OCI-LY7 (cell line): ENCODE results near the gene WDR74. TPM values are rescaled to one million over a fixed set of nuclear protein-coding genes. Genes with fewer than 3 reads are reported as not detected.

ENCODE experiments used
- BruUV-seq: library from RNA; stranded (reverse); fragments of 400-500 nt; replicated peaks from 2 replicates; lab custom pipeline; 2021; lab: Mats Ljungman, UMichigan
- CTCF ChIA-PET: fragments of 300-600 bp; sonication (Branson Sonifier 250); formaldehyde crosslinking; loops from one replicate; lab custom pipeline; 2022; ENCODE audit warnings: antibody characterized with exemption; ENCODE audit not compliant: unreplicated experiment; lab: Charles Lee
- POLR2A ChIA-PET: fragments of 300-600 bp; sonication (Branson Sonifier 250); formaldehyde crosslinking; loops from one replicate; lab custom pipeline; 2022; ENCODE audit warnings: antibody characterized with exemption; lab: Charles Lee
- DNase-seq: peaks from one replicate; pipeline ENCODE4 v3.0.0-alpha.2; 2015; ENCODE audit warnings: low spot score
- H2AFZ ChIP-seq: fragments of 200-600 bp; sonication (generic), shearing (Covaris generic); 2 replicates; pipeline ENCODE4 v1.6.1; 2014; ENCODE audit warnings: mild to moderate bottlenecking, antibody characterized with exemption, low read length, moderate library complexity
- H3K27ac ChIP-seq: fragments of 200-600 bp; sonication (generic); 2 replicates; pipeline ENCODE4 v1.5.1; 2014; ENCODE audit warnings: mixed run types, low read depth, mild to moderate bottlenecking, moderate library complexity, low read length, inconsistent platforms; ENCODE audit not compliant: poor library complexity, severe bottlenecking
- H3K36me3 ChIP-seq: fragments of 200-600 bp; sonication (generic); 2 replicates; pipeline ENCODE4 v1.6.1; 2014; ENCODE audit warnings: mild to moderate bottlenecking, antibody characterized with exemption, low read length, moderate library complexity, mixed read lengths; ENCODE audit not compliant: insufficient read depth
- H3K4me1 ChIP-seq: fragments of 200-600 bp; sonication (generic); 2 replicates; pipeline ENCODE4 v1.5.1; 2014; ENCODE audit warnings: mild to moderate bottlenecking, low read length; ENCODE audit not compliant: insufficient read depth, poor library complexity, severe bottlenecking
- H3K4me2 ChIP-seq: fragments of 200-600 bp; sonication (generic); 2 replicates; pipeline ENCODE4 v1.6.1; 2014; ENCODE audit warnings: mild to moderate bottlenecking, low read length
- H3K4me3 ChIP-seq: fragments of 200-600 bp; sonication (generic); 2 replicates; pipeline ENCODE4 v1.5.1; 2014; ENCODE audit warnings: mild to moderate bottlenecking, low read depth, low read length; ENCODE audit not compliant: poor library complexity, severe bottlenecking
- H3K79me2 ChIP-seq: fragments of 200-600 bp; sonication (generic); 2 replicates; pipeline ENCODE4 v1.6.1; 2016; ENCODE audit warnings: low read depth, mild to moderate bottlenecking, low read length, moderate library complexity, mixed read lengths; ENCODE audit not compliant: insufficient read depth
- H3K9me2 ChIP-seq: fragments of 200-600 bp; sonication (generic); 2 replicates; pipeline ENCODE4 v1.6.1; 2016; ENCODE audit warnings: mild to moderate bottlenecking, low read length, mixed read lengths; ENCODE audit not compliant: insufficient read depth
- H3K9me3 ChIP-seq: fragments of 200-600 bp; sonication (generic); 2 replicates; pipeline ENCODE4 v1.6.1; 2014; ENCODE audit warnings: mild to moderate bottlenecking, mixed run types, low read length, mixed read lengths
- H4K20me1 ChIP-seq: fragments of 200-600 bp; sonication (generic); 2 replicates; pipeline ENCODE4 v1.6.1; 2014; ENCODE audit warnings: mild to moderate bottlenecking, antibody characterized with exemption, low read length, moderate library complexity, mixed read lengths; ENCODE audit not compliant: insufficient read depth
- EZH2phosphoT487 ChIP-seq: fragments of 200-600 bp; sonication (generic); IDR thresholded peaks from 2 replicates; pipeline ENCODE4 v1.6.1; 2018; ENCODE audit warnings: low read depth, borderline replicate concordance, mild to moderate bottlenecking, mixed run types, antibody characterized with exemption, low read length, moderate library complexity, mixed read lengths
- intact Hi-C: fragments of 100-400 bp; cut with micrococcal nuclease; formaldehyde crosslinking; loops from one replicate; pipeline ENCODE4 v1.10.0; 2022; ENCODE audit not compliant: unreplicated experiment
- total RNA-seq, 2 experiments: library from RNA; depleted of rRNA in 1 of 2; stranded (reverse); fragments of >200 nt in 1 of 2; shearing (Covaris generic) in 1 of 2; gene quantifications; 2 replicates each; pipeline ENCODE4 v1.2.3, GENCODE V29; 2014 to 2022
- TF ChIP-seq, protein P1 (sequence below): fragments of 200-600 bp; sonication (generic); conservative IDR thresholded peaks from 2 replicates; pipeline ENCODE4 v1.5.1; 2014; ENCODE audit warnings: mild to moderate bottlenecking, antibody characterized with exemption, low read length, moderate library complexity, mixed read lengths

The WDR74 gene
- total RNA-seq, 2 experiments from 2014 or later, result 98.4 to 139 TPM

DNA sequence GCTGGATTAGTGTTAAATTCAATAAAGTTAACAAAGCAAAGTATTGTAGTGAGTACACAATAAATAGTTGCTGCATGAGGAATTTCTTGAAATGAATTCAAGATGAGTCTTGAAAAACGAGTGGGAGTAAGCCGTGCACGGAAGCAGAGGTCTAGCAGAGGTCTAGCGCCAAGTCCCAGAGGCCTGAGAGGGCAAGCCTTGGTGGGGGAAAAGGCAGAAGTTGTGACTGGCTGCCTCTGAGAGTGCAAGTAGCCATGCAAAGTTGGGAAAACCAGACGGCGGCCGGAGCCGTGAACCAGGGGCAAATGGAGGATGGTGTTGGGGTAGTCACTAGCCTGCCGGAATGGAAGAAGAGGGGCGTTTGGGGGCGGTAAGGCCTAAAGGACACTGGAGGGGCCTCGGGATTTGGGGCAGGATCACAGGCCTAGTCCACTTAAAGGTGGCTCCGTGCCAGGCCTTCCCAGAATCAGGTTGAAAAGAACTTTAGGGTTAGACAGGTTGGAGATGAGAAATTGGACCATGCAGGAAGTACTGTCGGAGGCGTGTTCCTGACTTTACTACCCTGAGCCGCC lies 40.9 kb upstream of the WDR74 start:
- Histone ChIP-seq H2AFZ (no peak overlapping the region), H3K4me1 (peaks cover 28% of the 10 kb centered on the region), H3K36me3 (peaks cover 94% of the 10 kb centered on the region), H3K4me3 (peak overlapping the region; percentile 73), H3K27ac (peak overlapping the region; percentile 74), H3K4me2 (peak overlapping the region; percentile 95), H3K9me2 (no peaks in the 10 kb centered on the region), H3K9me3 (no peaks in the 10 kb centered on the region), H4K20me1 (peaks cover 11% of the 10 kb centered on the region; the same call in 1 of the 2 replicates), H3K79me2 (peaks cover 70% of the 10 kb centered on the region)
- intact Hi-C loops, result loop anchor here (2.0 to 5.0 kb wide), 2 partner anchors 40 to 308 kb away; partner anchors contain the start of gene EEF1G
- TF ChIP-seq EZH2phosphoT487, result no peak
- TF ChIP-seq, protein P1, sequence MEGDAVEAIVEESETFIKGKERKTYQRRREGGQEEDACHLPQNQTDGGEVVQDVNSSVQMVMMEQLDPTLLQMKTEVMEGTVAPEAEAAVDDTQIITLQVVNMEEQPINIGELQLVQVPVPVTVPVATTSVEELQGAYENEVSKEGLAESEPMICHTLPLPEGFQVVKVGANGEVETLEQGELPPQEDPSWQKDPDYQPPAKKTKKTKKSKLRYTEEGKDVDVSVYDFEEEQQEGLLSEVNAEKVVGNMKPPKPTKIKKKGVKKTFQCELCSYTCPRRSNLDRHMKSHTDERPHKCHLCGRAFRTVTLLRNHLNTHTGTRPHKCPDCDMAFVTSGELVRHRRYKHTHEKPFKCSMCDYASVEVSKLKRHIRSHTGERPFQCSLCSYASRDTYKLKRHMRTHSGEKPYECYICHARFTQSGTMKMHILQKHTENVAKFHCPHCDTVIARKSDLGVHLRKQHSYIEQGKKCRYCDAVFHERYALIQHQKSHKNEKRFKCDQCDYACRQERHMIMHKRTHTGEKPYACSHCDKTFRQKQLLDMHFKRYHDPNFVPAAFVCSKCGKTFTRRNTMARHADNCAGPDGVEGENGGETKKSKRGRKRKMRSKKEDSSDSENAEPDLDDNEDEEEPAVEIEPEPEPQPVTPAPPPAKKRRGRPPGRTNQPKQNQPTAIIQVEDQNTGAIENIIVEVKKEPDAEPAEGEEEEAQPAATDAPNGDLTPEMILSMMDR, result no peak
- no TSS peak for BruUV-seq
- DNase-seq, result peak; percentile 28
- POLR2A ChIA-PET, result interaction anchor here (1.7 to 4.8 kb wide), 2 partner anchors 25 to 126 kb away, joined by 13 to 42 read pairs; partner anchors contain the start of gene ZBTB3
- CTCF ChIA-PET, result no interaction called here

DNA sequence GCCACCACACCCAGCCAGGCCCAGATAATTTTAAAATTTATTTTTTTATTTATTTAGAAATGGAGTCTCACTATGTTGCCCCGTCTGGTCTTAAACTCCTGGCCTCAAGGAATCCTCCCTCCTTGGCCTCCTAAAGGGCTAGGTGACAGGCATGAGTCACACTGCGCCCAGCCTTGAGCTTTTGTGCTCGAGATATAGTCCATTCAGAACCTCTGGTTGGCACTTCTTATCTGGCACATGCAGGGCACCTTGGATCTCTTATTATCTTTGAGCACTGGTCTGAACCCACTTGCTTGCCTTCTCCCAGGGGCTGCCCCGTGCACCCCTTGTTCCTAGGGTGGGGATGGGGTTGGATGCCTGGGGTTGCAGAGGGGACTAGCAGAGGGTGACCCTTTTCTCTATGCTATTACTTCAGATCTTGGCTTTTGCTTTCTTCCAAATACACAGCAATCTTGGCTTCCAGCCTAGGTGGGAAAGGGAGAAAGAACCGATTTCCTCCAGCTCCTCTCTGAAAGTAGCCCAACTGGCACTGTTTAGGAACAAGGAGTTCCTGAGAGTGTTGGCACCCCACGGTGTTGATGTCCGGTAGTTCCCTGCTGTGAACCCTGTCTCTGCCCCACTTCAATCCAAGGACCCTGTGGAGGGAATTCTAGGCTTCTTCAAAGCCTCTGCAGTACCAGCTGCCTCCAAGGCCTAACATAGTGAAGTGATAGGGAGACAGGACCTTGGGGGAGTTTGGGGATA lies 40.0 kb upstream of the WDR74 start:
- no TSS peak for BruUV-seq
- H3K79me2 ChIP-seq, result peaks cover 74% of the 10 kb centered on the region

More for the DNA sequence above, 40.0 kb upstream of the WDR74 start:
- DNase-seq, result no peak
- Histone ChIP-seq H3K27ac (peak overlapping the region; percentile 74), H4K20me1 (peaks cover 11% of the 10 kb centered on the region; the same call in 1 of the 2 replicates), H3K4me1 (peaks cover 28% of the 10 kb centered on the region), H3K9me3 (no peaks in the 10 kb centered on the region), H2AFZ (no peak overlapping the region), H3K4me3 (peak overlapping the region; percentile 73), H3K4me2 (peak overlapping the region; percentile 95), H3K36me3 (peaks cover 94% of the 10 kb centered on the region), H3K9me2 (no peaks in the 10 kb centered on the region)
- ChIA-PET POLR2A (interaction anchor here (1.0 kb wide), 1 partner anchor 14 kb away, joined by 4 read pairs; no protein-coding TSS in a partner anchor), CTCF (no interaction called here)
- intact Hi-C loops, result no loop called here
- TF ChIP-seq, protein P1, result no peak
- TF ChIP-seq EZH2phosphoT487, result no peak
